Measurements from ENCODE around the gene XRCC3. TPM values are rescaled to one million over a fixed set of nuclear protein-coding genes. Genes with fewer than 3 reads are reported as not detected.

Gene XRCC3
- total and polyA plus RNA-seq, 2 of the 8 experiments (the other 6 are each of a cell fraction or from before 2014, with no cell fraction given), result 36.9 to 41.8 TPM

- no peak for TF ChIP-seq CHD7 (IDR thresholded peaks at IDR 0.05; ENCODE audit: insufficient replicate concordance, low read length)
- TF ChIP-seq BACH1 (IDR thresholded peaks at IDR 0.05; ENCODE audit: low read length), result no peak
- no peak for TF ChIP-seq CTBP2 (IDR thresholded peaks at IDR 0.05; ENCODE audit: borderline replicate concordance, insufficient read depth, insufficient read length, low read length)
- TF ChIP-seq BCL11A (IDR thresholded peaks at IDR 0.05; ENCODE audit: low read depth in 2 of 2, low read length in 2 of 2), result no peak
Measured at GRCh38 chr14:103683139-103683538, 32.1 kb downstream of the XRCC3 start (continued).

Data from H1 (cell line).